ENCODE results near the gene OPCML.

DNA sequence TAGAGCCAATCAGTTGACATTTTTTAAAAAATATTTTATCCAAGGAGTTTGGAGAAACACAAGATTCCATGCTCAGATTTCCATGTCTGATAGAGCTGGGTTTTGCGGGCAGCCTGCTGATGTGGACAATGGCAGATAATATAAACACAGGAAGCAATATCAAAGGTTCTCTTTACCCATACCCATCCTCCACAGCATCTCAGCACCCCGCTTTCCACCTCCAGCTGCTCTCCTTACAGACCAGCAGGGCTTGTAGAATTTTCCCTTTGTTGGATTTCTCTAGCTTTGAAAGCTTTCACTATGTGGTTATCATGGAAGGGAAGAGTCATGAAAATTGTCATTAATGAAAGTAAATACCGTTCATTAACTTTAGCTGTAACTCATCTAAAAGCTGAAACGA lies 746.4 kb downstream of the OPCML start:
- TF ChIP-seq CTCF (IDR thresholded peaks at IDR 0.05; ENCODE audit: low read depth, low read length, missing input control) (no peak), TAF1 (conservative IDR thresholded peaks at IDR 0.05) (no peak), RAD21 (IDR thresholded peaks at IDR 0.05) (no peak), GABPA (IDR thresholded peaks at IDR 0.05 in 1 of 2, conservative IDR thresholded peaks at IDR 0.05 in 1 of 2) (no peak), SP1 (IDR thresholded peaks at IDR 0.05) (no peak), RXRA (IDR thresholded peaks at IDR 0.05) (no peak), HNF4G (IDR thresholded peaks at IDR 0.05) (no peak), MAX (IDR thresholded peaks at IDR 0.05) (no peak), EGR1 (IDR thresholded peaks at IDR 0.05; ENCODE audit: low read depth in 2 of 2) (no peak), ATF3 (IDR thresholded peaks at IDR 0.05) (no peak)
